ENCODE results near the gene PAPOLB.

Gene PAPOLB

GRCh38 chr7:4873071-4873944, 11.5 kb upstream of the PAPOLB start:
- FAIRE-seq = no peak
- no peak for TF ChIP-seq TAF1 (IDR thresholded peaks at IDR 0.05; ENCODE audit: borderline replicate concordance, low read depth, low read length)
- no peak for TF ChIP-seq POLR2AphosphoS5 (IDR thresholded peaks at IDR 0.05; ENCODE audit: low read depth, low read length)
- TF ChIP-seq POLR2A (IDR thresholded peaks at IDR 0.05; ENCODE audit: low read depth, low read length) = no peak
- DNase-seq (ENCODE audit: insufficient read length) = no peak

- FAIRE-seq (no peak), DNase-seq (ENCODE audit: insufficient read length) (no peak)
Measured at GRCh38 chr7:4871930-4872675, 10.3 kb upstream of the PAPOLB start.

GRCh38 chr7:4871056-4871680, 9.3 kb upstream of the PAPOLB start:
- DNase-seq (ENCODE audit: insufficient read length) (no peak), FAIRE-seq (no peak)
- TF ChIP-seq POLR2AphosphoS5 (IDR thresholded peaks at IDR 0.05; ENCODE audit: low read depth, low read length) = no peak
- TF ChIP-seq TAF1 (IDR thresholded peaks at IDR 0.05; ENCODE audit: borderline replicate concordance, low read depth, low read length) = no peak
- no peak for TF ChIP-seq POLR2A (IDR thresholded peaks at IDR 0.05; ENCODE audit: low read depth, low read length)

More at GRCh38 chr7:4871930-4872675, 10.3 kb upstream of the PAPOLB start:
- no peak for TF ChIP-seq TAF1 (IDR thresholded peaks at IDR 0.05; ENCODE audit: borderline replicate concordance, low read depth, low read length)
- no peak for TF ChIP-seq POLR2A (IDR thresholded peaks at IDR 0.05; ENCODE audit: low read depth, low read length)
- TF ChIP-seq POLR2AphosphoS5 (IDR thresholded peaks at IDR 0.05; ENCODE audit: low read depth, low read length) = no peak

- TF ChIP-seq POLR2AphosphoS5 (IDR thresholded peaks at IDR 0.05; ENCODE audit: low read depth, low read length) (no peak), POLR2A (IDR thresholded peaks at IDR 0.05; ENCODE audit: low read depth, low read length) (no peak), TAF1 (IDR thresholded peaks at IDR 0.05; ENCODE audit: borderline replicate concordance, low read depth, low read length) (no peak)
- no peak for FAIRE-seq
- DNase-seq (ENCODE audit: insufficient read length) = no peak
Measured at GRCh38 chr7:4868493-4868892, 6.7 kb upstream of the PAPOLB start.

GRCh38 chr7:4866528-4867496, 5.0 kb upstream of the PAPOLB start:
- DNase-seq (ENCODE audit: insufficient read length) (no peak), FAIRE-seq (no peak)
- TF ChIP-seq POLR2A (IDR thresholded peaks at IDR 0.05; ENCODE audit: low read depth, low read length) (no peak), POLR2AphosphoS5 (IDR thresholded peaks at IDR 0.05; ENCODE audit: low read depth, low read length) (no peak), TAF1 (IDR thresholded peaks at IDR 0.05; ENCODE audit: borderline replicate concordance, low read depth, low read length) (no peak)

- FAIRE-seq = no peak
- TF ChIP-seq TAF1 (IDR thresholded peaks at IDR 0.05; ENCODE audit: borderline replicate concordance, low read depth, low read length) = no peak
- TF ChIP-seq POLR2A (IDR thresholded peaks at IDR 0.05; ENCODE audit: low read depth, low read length) = no peak
- TF ChIP-seq POLR2AphosphoS5 (IDR thresholded peaks at IDR 0.05; ENCODE audit: low read depth, low read length) = no peak
- no peak for DNase-seq (ENCODE audit: insufficient read length)
Measured at GRCh38 chr7:4862156-4862555, 326 bp upstream of the PAPOLB start.

- TF ChIP-seq TAF1 (IDR thresholded peaks at IDR 0.05; ENCODE audit: borderline replicate concordance, low read depth, low read length) (no peak), POLR2A (IDR thresholded peaks at IDR 0.05; ENCODE audit: low read depth, low read length) (no peak), POLR2AphosphoS5 (IDR thresholded peaks at IDR 0.05; ENCODE audit: low read depth, low read length) (no peak)
- DNase-seq (ENCODE audit: insufficient read length) (no peak), FAIRE-seq (no peak)
Measured at GRCh38 chr7:4861227-4861626, 603 bp downstream of the PAPOLB start.

GRCh38 chr7:4857189-4857588, 4.6 kb downstream of the PAPOLB start:
- TF ChIP-seq POLR2A (IDR thresholded peaks at IDR 0.05; ENCODE audit: low read depth, low read length) = no peak
- TF ChIP-seq TAF1 (IDR thresholded peaks at IDR 0.05; ENCODE audit: borderline replicate concordance, low read depth, low read length) = no peak
- TF ChIP-seq POLR2AphosphoS5 (IDR thresholded peaks at IDR 0.05; ENCODE audit: low read depth, low read length) = no peak
- DNase-seq (ENCODE audit: insufficient read length) (no peak), FAIRE-seq (no peak)

- TF ChIP-seq POLR2AphosphoS5 (IDR thresholded peaks at IDR 0.05; ENCODE audit: low read depth, low read length) (no peak), POLR2A (IDR thresholded peaks at IDR 0.05; ENCODE audit: low read depth, low read length) (no peak), TAF1 (IDR thresholded peaks at IDR 0.05; ENCODE audit: borderline replicate concordance, low read depth, low read length) (no peak)
- DNase-seq (ENCODE audit: insufficient read length) (no peak), FAIRE-seq (no peak)
Measured at GRCh38 chr7:4856336-4857057, 5.3 kb downstream of the PAPOLB start.

GRCh38 chr7:4854916-4855315, 6.9 kb downstream of the PAPOLB start:
- FAIRE-seq (no peak), DNase-seq (ENCODE audit: insufficient read length) (no peak)
- TF ChIP-seq POLR2AphosphoS5 (IDR thresholded peaks at IDR 0.05; ENCODE audit: low read depth, low read length) (no peak), POLR2A (IDR thresholded peaks at IDR 0.05; ENCODE audit: low read depth, low read length) (no peak), TAF1 (IDR thresholded peaks at IDR 0.05; ENCODE audit: borderline replicate concordance, low read depth, low read length) (no peak)

All from GM12892 (cell line).